HG02938 (cell line): ENCODE measurements around the gene PTPN13.
"Not testable (repeated sequence)": the region's sequence is repeated elsewhere in the genome, so short reads cannot be mapped to it uniquely, and the experiment has no call there.

ENCODE experiments used
- ATAC-seq: cut with Tn5 transposase; IDR thresholded peaks from one replicate; pipeline ENCODE4 v1.9.1; 2021; ENCODE audit warnings: mild to moderate bottlenecking, moderate library complexity; ENCODE audit not compliant: unreplicated experiment

The PTPN13 gene

DNA sequence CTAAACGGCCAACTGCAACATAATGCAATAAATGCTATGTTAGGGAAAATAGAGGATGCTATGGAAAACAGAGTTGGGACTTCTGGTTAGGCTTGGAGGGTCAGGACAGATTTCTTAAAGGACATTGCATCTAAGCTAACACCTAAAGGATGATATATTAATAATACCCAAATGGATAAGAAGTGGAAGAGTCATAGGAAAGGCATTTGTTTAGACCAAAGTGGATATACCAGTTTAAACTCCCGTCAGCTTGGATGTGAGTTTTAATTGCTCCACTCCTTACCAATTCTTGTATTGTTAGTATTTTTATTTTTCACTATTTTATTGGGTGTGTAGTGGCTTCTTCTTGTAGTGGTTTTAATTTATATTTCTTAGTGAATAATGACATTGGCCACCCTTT is 93.9 kb downstream of the PTPN13 start:
- no peak for ATAC-seq

DNA sequence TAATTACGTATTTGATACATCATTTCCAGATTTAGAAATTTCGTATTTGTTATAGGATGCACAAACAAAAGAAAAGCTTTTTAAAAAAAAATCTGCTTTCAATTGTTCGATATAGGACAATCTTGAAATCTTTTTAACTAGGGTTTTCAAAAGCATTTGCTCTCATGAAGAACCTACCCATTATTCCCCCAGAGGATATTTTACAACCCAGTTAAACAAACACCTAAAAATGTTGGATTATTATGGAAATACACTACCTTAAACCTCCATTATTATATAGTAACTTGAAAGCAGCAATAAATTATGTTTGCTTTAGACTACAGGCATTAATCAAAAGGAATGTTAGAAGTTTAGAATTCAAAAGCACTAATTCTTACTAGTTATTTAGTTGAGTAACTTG is 110.5 kb downstream of the PTPN13 start:
- ATAC-seq = no peak

DNA sequence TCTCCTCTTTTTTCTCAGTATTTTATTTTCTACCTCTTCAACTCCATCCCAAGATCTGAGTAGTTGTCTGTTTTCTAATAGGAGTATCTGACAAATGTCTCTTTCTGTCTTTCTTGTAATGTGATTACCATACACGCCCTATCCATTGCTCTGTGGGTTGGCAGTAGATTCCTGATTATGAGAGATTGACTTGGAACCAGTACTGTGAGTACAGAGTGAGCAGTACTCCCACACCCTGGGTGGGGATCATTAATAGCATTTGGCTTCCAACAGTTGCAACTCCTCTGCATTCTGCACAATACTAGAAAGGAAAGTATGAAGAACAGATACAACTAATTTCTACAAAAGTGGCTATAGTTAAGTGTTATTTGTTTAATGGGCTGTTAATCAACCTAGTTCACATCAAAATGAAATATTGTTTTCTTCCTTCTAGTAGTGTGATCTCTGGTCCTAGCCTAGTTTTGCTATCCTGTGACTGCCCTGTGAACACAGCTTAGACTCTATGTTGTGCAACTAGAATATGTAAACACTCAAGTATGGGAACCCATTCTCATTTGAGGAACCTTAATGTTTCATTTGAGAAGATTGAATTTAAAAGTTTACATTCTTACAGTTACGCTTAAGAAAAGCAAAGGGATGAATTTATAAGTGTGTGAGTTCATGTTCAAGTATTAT is 112.9 kb downstream of the PTPN13 start:
- ATAC-seq = no peak

DNA sequence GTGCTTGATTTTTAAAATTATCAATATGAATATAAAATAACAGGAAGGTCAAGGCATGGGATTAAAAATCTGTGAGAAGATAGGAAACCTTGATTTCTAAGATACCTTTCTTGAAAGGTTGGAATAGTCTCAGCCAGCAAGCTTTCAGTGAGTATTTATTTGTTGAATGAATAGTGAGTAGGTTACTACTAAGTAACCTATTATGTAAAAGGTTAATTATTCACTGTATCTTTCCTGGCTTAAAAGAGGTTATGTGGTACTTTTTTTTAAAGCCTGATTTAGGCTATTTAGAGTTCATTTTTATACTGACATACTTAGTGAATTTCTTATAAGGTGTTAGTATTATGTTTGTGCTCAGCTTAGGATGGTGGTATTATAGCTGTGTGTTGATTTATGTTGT is 123.5 kb downstream of the PTPN13 start:
- ATAC-seq = peak; percentile 70

DNA sequence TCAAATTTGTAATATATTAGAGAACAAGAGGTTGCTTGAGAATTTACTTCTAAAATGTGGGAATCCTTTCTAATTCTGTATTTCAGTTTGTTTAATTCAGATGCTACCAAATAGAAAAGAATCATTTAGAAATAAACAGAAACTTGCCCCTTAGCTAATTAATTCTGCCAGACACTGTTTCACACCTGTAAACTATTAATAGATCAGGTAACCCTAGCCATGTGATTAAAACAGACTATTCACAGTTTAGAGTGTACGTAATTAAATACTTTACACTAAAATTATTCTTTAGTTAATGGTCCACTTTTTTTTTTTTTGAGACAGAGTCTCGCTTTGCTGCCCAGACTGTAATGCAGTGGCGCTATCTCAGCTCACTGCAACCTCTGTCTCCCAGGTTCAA is 124.0 kb downstream of the PTPN13 start:
- ATAC-seq = no peak

DNA sequence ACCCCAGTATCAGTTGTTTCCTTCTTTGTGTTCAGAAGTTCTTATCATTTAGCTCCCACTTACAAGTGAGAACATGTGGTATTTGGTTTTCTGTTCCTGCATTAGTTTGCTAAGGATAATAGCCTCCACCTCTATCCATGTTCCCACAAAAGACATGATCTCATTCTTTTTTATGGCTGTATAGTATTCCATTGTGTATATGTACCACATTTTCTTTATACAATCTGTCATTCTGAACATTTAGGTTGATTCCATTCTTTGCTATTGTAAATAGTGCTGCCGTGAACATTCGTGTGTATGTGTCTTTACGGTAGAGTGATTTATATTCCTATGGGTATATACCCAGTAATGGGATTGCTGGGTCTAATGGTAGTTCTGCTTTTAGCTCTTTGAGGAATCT is 125.0 kb downstream of the PTPN13 start:
- not testable (repeated sequence) for ATAC-seq

DNA sequence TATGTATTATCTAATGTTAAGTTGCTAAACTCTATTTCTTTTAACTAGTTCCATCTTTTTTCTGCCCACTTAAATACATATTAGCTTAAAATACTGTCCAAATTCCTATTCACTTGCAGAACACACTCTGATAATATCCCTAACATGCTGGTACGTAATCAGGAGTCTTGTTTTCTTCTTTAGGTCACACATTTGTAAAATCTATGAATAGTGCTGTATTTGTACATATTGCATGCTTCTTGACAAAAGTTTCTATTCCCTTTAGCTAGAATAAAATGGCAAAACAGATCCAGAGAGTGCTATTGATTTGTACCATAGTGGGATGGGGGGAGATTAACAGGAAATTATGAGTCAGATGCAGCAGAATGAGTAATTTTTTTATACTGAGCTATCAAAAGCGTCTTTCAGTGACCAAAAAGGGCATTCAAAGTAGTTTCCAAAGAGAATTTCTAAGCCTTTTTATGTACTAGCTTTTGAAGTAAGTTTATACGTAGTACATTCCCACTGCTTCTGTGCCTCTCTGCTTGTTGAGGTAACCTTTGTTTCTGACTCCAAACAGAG is 126.5 kb downstream of the PTPN13 start:
- no peak for ATAC-seq

DNA sequence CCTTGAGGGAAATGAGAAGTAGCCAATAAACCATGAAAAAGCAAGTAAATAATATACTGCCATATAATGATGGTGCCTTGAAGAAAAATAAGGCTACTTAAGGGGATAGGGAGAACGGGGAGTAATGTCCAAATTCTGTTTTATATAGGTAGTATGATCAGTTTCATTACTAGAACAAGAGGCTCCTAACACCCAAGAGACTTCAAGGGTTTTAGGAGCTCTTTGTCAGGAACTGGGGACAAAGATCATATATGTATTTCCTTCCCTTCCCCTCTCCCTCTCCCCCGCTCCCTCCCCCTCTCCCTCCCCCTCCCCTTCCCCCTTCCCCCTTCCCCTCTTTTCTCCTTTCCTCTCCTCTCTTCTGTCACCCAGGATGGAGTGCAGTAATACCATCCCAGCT is 127.3 kb downstream of the PTPN13 start:
- ATAC-seq = no peak

DNA sequence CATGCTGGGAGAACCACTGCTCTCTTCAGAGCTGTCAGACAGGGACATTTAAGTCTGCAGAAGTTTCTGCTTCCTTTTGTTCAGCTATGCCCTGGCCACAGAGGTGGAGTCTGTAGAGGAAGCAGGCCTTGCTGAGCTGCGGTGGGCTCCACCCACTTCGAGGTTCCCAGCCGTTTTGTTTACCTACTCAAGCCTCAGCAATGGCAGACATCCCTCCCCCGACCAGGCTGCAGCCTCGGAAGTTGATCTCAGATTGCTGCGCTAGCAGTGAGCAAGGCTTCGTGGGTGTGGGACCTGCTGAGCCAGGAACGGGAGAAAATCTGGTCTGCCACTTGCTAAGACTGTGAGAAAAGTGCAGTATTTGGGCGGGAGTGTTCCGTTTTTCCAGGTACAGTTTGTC is 136.2 kb downstream of the PTPN13 start:
- ATAC-seq = no peak

DNA sequence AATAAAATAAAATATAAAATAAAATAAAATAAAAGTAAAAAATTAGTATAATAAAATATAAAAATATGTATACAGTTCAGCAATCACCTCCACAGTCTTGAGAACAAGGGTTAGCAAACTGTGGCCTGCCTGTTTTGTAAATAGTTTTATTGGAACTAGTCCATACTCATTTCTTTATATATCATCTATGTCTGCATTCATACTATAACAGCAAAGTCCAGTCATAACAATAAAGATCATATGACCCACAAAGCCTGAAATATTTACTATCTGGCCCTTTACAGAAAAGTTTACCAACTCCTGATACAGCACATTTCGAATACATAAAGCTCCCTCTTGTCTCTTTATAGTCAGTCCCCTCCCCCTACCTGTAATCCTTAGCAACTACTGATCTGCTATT is 143.1 kb downstream of the PTPN13 start:
- ATAC-seq = no peak

DNA sequence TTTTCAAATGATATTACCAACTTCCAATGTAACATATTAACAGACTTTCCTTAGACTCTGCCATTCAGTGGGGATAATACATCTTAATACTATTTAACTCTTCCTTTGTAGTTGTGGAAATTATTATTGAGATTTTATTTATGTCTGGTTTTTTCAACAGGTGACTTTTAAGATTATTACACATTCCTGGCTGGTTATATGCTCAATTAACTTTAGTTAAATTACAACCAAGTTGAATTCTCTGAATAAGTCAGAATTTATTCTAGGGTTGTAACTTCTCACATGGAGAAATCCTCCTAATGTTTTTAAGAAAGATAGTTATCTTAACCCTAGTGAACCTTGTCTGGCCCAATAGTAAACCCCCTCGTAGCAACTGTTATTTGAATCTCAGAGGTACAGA is 147.7 kb downstream of the PTPN13 start:
- no peak for ATAC-seq

DNA sequence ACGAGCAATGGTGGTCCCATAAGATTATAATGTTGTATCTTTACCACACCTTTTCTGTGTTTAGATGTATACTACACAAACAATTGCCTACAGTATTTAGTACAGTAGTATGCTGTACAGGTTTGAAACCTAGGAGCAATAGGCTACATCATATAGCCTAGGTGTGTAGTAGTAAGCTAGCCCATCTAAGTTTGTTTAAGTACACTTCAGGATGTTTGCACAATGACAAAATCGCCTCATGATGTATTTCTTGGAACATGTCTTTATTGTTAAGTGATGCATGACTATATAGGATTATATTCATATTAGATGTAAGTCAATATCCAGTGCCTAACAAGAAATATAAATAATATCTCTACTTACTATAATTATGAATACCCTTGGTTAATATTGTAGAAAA is 150.5 kb downstream of the PTPN13 start:
- ATAC-seq = no peak

DNA sequence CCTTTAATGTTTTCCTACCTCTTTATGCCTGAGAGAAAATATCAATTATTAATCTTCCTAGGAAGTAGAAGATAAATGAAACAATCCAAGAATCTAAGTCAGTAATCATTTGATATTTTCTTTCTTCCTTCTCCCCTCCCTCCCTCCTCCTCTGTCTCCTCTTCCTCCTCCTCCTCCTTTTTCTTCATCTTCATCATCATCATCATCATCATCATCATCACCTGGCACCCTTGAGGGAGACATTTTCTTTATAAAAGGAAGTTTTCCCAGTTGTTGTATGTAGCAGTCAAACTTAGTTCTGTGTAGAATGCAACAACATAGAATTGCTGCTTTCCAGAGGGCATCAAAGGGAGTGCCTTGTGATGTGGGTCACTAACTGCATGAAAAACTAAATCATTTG is 155.0 kb downstream of the PTPN13 start:
- ATAC-seq = no peak

DNA sequence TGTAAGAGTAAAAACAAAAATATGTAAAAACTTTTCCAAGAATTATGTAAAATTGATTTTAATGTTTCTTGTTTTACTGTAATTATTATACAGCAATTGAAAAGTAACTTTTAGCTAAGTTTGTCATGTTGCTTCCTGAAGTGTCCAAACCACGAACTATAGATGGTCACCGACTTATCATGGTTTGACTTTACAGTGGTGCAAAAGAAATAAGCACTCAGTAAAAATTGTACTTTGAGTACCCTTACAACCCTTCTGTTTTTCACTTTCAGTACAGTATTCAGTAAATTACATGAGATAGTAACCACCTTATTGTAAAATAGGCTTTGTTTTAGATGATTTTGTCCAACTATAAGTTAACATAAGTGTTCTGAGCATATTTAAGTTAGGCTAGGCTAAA is 161.3 kb downstream of the PTPN13 start:
- ATAC-seq = no peak

DNA sequence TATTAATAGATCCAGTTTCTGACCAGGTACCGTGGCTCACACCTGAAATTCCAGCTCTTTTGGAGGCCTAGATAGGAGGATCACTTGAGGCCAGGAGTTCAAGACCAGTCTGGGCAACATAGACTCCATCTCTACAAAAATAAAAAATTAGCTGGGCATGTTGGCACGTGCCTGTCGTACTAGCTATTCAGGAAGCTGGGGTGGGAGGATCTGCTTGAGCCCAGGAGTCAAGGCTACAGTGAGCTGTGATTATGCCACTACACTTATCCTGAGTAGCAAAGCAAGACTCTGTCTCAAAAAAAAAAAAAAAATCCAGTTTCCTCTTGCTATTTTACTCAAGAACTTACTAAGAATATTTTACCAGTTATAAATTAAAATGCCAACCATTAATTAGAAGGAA is 163.4 kb downstream of the PTPN13 start:
- no peak for ATAC-seq

DNA sequence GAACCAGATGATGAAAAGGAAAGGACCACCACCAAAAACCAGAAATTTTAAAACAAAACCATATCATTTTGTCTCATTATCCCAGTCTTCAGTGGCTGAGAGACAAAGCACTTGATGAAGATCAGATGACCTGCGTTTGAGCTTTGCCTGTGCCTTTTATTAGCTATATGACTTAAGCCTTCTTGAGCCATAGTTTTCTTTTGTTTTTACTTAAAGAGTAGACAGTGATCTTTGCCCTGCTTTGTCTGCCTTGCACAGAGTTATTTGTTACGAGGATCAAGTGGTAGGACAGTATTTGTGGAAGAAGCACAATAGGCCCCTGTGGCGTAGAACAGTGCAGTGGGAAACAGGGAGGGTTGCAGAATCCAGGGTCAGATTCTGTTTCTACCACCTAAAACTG is 165.2 kb downstream of the PTPN13 start:
- ATAC-seq = no peak

DNA sequence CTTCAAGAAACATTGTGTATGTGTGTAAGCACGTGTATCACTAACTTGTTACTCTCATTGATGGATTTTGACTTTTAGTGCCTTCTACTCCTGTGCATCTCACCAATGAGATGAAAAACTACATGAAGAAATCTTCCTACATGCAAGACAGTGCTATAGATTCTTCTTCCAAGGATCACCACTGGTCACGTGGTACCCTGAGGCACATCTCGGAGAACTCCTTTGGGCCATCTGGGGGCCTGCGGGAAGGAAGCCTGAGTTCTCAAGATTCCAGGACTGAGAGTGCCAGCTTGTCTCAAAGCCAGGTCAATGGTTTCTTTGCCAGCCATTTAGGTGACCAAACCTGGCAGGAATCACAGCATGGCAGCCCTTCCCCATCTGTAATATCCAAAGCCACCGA is 168.5 kb downstream of the PTPN13 start:
- ATAC-seq = no peak

DNA sequence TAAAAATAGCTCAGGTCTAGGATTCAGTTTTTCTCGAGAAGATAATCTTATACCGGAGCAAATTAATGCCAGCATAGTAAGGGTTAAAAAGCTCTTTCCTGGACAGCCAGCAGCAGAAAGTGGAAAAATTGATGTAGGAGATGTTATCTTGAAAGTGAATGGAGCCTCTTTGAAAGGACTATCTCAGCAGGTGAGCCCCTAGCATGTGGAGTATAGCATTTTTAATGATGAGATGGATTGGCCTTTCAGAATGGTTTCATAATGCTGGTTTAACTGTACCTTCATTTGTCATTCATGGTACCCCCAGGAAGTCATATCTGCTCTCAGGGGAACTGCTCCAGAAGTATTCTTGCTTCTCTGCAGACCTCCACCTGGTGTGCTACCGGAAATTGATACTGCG is 175.7 kb downstream of the PTPN13 start:
- ATAC-seq = no peak

DNA sequence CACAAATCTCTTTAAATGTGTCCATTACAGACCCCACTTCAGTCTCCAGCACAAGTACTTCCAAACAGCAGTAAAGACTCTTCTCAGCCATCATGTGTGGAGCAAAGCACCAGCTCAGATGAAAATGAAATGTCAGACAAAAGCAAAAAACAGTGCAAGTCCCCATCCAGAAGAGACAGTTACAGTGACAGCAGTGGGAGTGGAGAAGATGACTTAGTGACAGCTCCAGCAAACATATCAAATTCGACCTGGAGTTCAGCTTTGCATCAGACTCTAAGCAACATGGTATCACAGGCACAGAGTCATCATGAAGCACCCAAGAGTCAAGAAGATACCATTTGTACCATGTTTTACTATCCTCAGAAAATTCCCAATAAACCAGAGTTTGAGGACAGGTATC is 177.0 kb downstream of the PTPN13 start:
- ATAC-seq = no peak

DNA sequence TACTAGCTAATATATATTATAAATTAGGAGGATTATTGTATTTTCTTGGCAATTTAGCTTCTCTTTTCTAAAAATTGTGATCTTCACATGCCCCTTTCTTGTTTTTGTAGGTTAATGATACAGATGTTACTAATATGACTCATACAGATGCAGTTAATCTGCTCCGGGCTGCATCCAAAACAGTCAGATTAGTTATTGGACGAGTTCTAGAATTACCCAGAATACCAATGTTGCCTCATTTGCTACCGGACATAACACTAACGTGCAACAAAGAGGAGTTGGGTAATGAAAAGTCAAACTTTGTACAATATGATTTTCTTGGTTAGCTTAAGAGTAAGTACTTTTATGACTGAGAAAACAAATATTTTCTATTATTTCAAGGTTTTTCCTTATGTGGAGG is 180.9 kb downstream of the PTPN13 start:
- ATAC-seq = no peak

DNA sequence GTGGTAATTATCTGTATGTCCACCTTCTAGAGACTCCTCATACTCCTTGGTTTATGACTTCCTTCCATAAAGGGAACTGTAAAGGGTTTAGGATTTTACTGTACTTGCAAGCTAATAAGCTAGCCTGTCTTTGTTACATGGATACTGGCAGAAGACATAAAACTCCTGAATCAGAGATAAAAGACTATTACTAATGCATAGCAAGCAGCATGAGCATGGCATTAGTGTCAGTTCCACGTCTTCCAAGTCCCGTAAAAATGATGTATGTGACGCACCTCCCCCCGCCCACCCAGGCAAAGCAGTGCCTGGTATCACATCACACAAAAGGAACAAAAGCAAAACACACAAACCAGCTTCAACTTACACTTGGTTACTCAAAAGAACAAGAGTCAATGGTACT is 184.1 kb downstream of the PTPN13 start:
- ATAC-seq = no peak

DNA sequence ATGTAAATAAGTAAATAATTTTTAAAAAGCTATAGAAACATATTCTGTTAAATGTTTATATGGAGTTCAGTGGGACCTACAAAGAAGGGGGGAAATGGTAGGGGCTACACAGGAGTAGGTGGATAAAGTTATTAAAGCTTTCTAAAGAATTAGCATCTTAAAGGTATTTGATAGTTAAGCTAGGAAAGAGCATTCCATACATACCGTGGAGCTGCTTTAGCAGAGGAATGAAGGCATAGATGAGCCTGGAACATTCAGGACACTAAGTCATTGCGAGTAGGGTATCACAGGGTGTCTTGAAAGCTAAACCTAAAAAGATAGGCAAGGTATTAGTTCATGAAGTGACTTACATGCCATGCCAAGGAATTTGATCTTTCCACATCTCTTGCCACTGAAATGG is 194.7 kb downstream of the PTPN13 start:
- no peak for ATAC-seq

DNA sequence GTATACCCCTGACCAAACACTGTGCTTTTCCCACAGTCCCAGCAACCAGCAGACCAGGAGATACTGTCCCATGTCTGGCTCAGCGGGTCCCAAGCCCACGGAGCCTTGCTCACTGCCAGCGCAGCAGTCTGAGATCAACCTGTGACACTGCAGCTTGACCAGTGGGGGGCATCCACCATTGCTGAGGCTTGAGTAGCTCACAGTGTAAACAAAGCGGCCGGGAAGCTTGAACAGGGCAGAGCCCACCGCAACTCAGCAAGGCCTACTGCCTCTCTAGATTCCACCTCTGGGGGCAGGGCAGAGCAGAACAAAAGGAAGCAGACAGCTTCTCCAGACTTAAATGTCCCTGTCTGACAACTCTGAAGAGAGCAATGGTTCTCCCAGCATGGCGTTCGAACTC is 197.0 kb downstream of the PTPN13 start:
- ATAC-seq = no peak
